ENCODE data around the gene FLRT2.

The FLRT2 gene

GRCh38 chr14:85607651-85608081 is 77.7 kb downstream of the FLRT2 start:
- no peak for DNase-seq (ENCODE audit: extremely low read depth, insufficient read length)
- no peaks in the 10 kb centered on the region for H3K36me3 ChIP-seq (ENCODE audit: control insufficient read depth, insufficient read depth, low read length)
- no peaks in the 10 kb centered on the region for H3K27me3 ChIP-seq (replicated peaks; ENCODE audit: control insufficient read depth, insufficient read depth, low read length)
- no peak overlapping the region for H3K4me3 ChIP-seq (replicated peaks; ENCODE audit: low read depth, low read length)
- no peak for TF ChIP-seq CTCF (IDR thresholded peaks at IDR 0.05; ENCODE audit: insufficient read depth, low read length, poor library complexity, severe bottlenecking)

GRCh38 chr14:85613496-85613895 is 83.6 kb downstream of the FLRT2 start:
- Histone ChIP-seq H3K36me3 (ENCODE audit: control insufficient read depth, insufficient read depth, low read length) (no peaks in the 10 kb centered on the region), H3K27me3 (replicated peaks; ENCODE audit: control insufficient read depth, insufficient read depth, low read length) (no peaks in the 10 kb centered on the region), H3K4me3 (replicated peaks; ENCODE audit: low read depth, low read length) (no peak overlapping the region)
- DNase-seq (ENCODE audit: extremely low read depth, insufficient read length) = no peak
- no peak for TF ChIP-seq CTCF (IDR thresholded peaks at IDR 0.05; ENCODE audit: insufficient read depth, low read length, poor library complexity, severe bottlenecking)

GRCh38 chr14:85616386-85616885 is 86.5 kb downstream of the FLRT2 start:
- Histone ChIP-seq H3K36me3 (ENCODE audit: control insufficient read depth, insufficient read depth, low read length) (no peaks in the 10 kb centered on the region), H3K27me3 (replicated peaks; ENCODE audit: control insufficient read depth, insufficient read depth, low read length) (no peaks in the 10 kb centered on the region), H3K4me3 (replicated peaks; ENCODE audit: low read depth, low read length) (no peak overlapping the region)
- TF ChIP-seq CTCF (IDR thresholded peaks at IDR 0.05; ENCODE audit: insufficient read depth, low read length, poor library complexity, severe bottlenecking) = no peak
- DNase-seq (ENCODE audit: extremely low read depth, insufficient read length) = no peak

GRCh38 chr14:85616886-85617285 is 86.9 kb downstream of the FLRT2 start:
- TF ChIP-seq CTCF (IDR thresholded peaks at IDR 0.05; ENCODE audit: insufficient read depth, low read length, poor library complexity, severe bottlenecking) = no peak
- no peak overlapping the region for H3K4me3 ChIP-seq (replicated peaks; ENCODE audit: low read depth, low read length)
- no peaks in the 10 kb centered on the region for H3K27me3 ChIP-seq (replicated peaks; ENCODE audit: control insufficient read depth, insufficient read depth, low read length)
- no peak for DNase-seq (ENCODE audit: extremely low read depth, insufficient read length)
- no peaks in the 10 kb centered on the region for H3K36me3 ChIP-seq (ENCODE audit: control insufficient read depth, insufficient read depth, low read length)

- DNase-seq (ENCODE audit: extremely low read depth, insufficient read length) = no peak
- no peak for TF ChIP-seq CTCF (IDR thresholded peaks at IDR 0.05; ENCODE audit: insufficient read depth, low read length, poor library complexity, severe bottlenecking)
- Histone ChIP-seq H3K4me3 (replicated peaks; ENCODE audit: low read depth, low read length) (no peak overlapping the region), H3K27me3 (replicated peaks; ENCODE audit: control insufficient read depth, insufficient read depth, low read length) (no peaks in the 10 kb centered on the region), H3K36me3 (ENCODE audit: control insufficient read depth, insufficient read depth, low read length) (no peaks in the 10 kb centered on the region)
Measured at GRCh38 chr14:85617791-85618190, 87.8 kb downstream of the FLRT2 start.

GRCh38 chr14:85618390-85618789 is 88.4 kb downstream of the FLRT2 start:
- Histone ChIP-seq H3K27me3 (replicated peaks; ENCODE audit: control insufficient read depth, insufficient read depth, low read length) (no peaks in the 10 kb centered on the region), H3K36me3 (ENCODE audit: control insufficient read depth, insufficient read depth, low read length) (no peaks in the 10 kb centered on the region), H3K4me3 (replicated peaks; ENCODE audit: low read depth, low read length) (no peak overlapping the region)
- no peak for TF ChIP-seq CTCF (IDR thresholded peaks at IDR 0.05; ENCODE audit: insufficient read depth, low read length, poor library complexity, severe bottlenecking)
- DNase-seq (ENCODE audit: extremely low read depth, insufficient read length) = no peak

Measured in GM06990 (cell line).